Adipocyte (in vitro differentiated cells): Measurements from ENCODE around the gene TAB3.

ENCODE experiments used
- DNase-seq: peaks from one replicate; pipeline ENCODE4 v3.0.0-alpha.2; 2015; ENCODE audit warnings: low read depth
- H3K27me3 ChIP-seq: replicated peaks from 2 replicates; pipeline ENCODE4 v1.7.0; 2013; ENCODE audit warnings: mild to moderate bottlenecking, low read length, moderate library complexity; ENCODE audit not compliant: control insufficient read depth, insufficient read depth
- H3K36me3 ChIP-seq: 2 replicates; pipeline ENCODE4 v1.7.0; 2013; ENCODE audit warnings: low read length, mild to moderate bottlenecking, moderate library complexity; ENCODE audit not compliant: control insufficient read depth, insufficient read depth, severe bottlenecking
- H3K4me1 ChIP-seq: 2 replicates; pipeline ENCODE4 v1.7.0; 2013; ENCODE audit warnings: mild to moderate bottlenecking, low read length, moderate library complexity; ENCODE audit not compliant: control insufficient read depth, insufficient read depth
- H3K4me3 ChIP-seq: 2 replicates; pipeline ENCODE4 v1.7.0; 2013; ENCODE audit warnings: mild to moderate bottlenecking, low read length, moderate library complexity
- H3K9ac ChIP-seq: 2 replicates; pipeline ENCODE4 v1.7.0; 2013; ENCODE audit warnings: mild to moderate bottlenecking, low read length, moderate library complexity
- H3K9me3 ChIP-seq: 2 replicates; pipeline ENCODE4 v1.7.0; 2013; ENCODE audit warnings: mild to moderate bottlenecking, low read length, moderate library complexity; ENCODE audit not compliant: control insufficient read depth

The TAB3 gene

DNA sequence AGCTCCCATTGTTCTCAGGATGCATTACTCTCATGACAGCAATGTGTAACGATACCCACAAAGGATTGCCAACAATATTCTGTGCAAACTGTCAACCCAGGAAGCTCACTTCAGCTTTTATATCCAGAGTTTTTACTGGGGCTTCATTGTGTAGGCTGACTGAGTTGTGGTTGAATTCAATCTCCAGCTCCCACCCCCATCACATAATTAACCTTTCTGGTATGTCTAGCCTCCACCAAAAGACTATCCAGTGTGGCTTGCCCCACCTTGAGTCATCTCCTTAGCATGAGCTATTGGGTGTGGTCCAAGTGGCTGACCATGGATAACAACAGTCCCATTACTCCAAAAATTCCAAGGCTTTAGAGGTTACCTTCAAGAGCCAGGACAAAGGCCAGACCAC lies 17.7 kb upstream of the TAB3 start:
- no peaks in the 10 kb centered on the region for H3K4me1 ChIP-seq
- no peaks in the 10 kb centered on the region for H3K36me3 ChIP-seq
- no peak overlapping the region for H3K9ac ChIP-seq
- no peaks in the 10 kb centered on the region for H3K9me3 ChIP-seq
- no peaks in the 10 kb centered on the region for H3K27me3 ChIP-seq
- no peak for DNase-seq
- no peak overlapping the region for H3K4me3 ChIP-seq

DNA sequence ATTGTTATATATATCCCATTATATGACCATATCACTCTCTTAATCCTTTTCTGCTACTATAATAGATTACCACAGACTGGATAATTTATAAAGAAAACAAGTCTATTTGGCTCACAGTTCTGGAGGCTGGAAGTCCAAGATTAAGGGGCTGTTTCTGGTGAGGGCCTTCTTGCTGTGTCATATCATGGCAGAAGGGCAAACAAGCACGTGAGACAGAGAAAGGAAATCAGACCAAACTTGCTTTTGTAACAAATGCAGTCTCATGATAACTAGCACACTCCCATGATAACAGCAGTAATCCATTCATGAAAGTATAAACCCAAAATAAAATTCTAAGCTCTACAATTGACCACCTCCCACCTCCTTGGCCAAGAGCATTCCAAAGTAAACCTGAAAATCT lies 16.3 kb upstream of the TAB3 start:
- Histone ChIP-seq H3K4me3 (no peak overlapping the region), H3K36me3 (no peaks in the 10 kb centered on the region), H3K4me1 (no peaks in the 10 kb centered on the region), H3K27me3 (no peaks in the 10 kb centered on the region), H3K9me3 (no peaks in the 10 kb centered on the region), H3K9ac (no peak overlapping the region)
- DNase-seq, result no peak

DNA sequence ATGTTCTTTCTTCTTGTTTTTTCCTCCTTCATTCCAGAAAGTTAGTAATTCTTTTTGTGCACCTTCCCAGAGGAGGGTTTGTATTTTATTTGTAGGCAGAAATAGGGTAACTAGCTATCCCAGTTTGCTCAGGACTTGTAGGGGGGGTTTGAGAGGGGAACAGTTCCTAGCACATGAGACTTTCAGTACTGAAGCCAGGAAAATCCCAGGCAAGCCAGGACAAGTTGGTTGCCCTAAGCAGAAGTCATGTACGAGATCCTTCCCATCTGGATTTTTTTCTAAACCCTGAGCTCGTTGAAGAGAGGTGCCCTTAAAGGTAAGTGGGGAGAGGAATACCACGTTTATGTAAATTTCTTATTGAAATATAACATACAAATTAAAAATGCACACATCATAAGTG lies 15.6 kb upstream of the TAB3 start:
- peak; percentile 1 for DNase-seq
- Histone ChIP-seq H3K9ac (no peak overlapping the region), H3K4me3 (no peak overlapping the region), H3K27me3 (no peaks in the 10 kb centered on the region), H3K4me1 (no peaks in the 10 kb centered on the region), H3K9me3 (no peaks in the 10 kb centered on the region), H3K36me3 (no peaks in the 10 kb centered on the region)

GRCh38 chrX:30904186-30904585 lies 15.1 kb upstream of the TAB3 start:
- Histone ChIP-seq H3K4me3 (no peak overlapping the region), H3K4me1 (no peaks in the 10 kb centered on the region), H3K9ac (no peak overlapping the region), H3K9me3 (no peaks in the 10 kb centered on the region), H3K36me3 (no peaks in the 10 kb centered on the region), H3K27me3 (no peaks in the 10 kb centered on the region)
- DNase-seq, result peak; percentile 12

DNA sequence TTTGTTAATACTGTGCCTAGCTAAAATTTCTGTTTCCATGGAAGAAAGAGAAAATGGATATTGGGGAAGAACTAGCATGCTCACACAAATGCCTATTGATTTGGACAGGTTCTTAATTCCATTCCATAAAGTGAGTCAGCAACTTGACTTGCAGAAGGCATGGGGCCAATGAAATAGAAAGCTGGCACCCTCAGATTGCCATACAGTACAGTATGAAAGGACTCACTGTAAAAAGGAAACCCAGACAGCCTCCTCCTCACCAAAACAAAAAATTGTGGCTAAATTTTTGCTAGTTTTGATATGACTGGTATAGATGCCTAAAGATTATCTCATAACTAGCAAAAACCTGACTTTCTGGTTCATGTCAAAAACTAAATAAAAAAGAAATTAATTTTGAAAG lies 11.2 kb upstream of the TAB3 start:
- Histone ChIP-seq H3K9ac (no peak overlapping the region), H3K4me3 (no peak overlapping the region), H3K4me1 (no peaks in the 10 kb centered on the region), H3K36me3 (no peaks in the 10 kb centered on the region), H3K9me3 (peaks cover 4% of the 10 kb centered on the region), H3K27me3 (peaks cover 5% of the 10 kb centered on the region)
- DNase-seq, result no peak

DNA sequence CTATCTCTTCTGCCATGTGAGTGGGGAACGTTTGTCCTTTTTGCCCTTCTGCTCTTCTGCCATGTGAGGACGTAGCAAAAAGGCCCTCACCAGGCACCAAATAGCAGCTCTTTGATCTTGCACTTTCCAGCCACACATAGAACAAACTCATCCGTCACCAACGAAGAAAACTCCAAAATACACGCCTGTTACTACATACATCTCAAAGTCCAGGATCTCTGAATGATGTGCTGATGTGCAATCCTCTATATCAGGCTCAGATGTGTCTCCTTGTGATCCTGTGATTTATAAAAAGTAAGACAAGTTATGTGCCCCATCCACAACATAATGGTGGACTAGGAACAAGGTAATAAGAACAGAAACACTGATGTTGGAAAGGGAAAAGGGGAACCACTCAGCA lies 9.8 kb upstream of the TAB3 start:
- no peaks in the 10 kb centered on the region for H3K4me1 ChIP-seq
- H3K9ac ChIP-seq, result no peak overlapping the region
- H3K36me3 ChIP-seq, result no peaks in the 10 kb centered on the region
- H3K27me3 ChIP-seq, result peaks cover 17% of the 10 kb centered on the region
- peaks cover 4% of the 10 kb centered on the region for H3K9me3 ChIP-seq
- DNase-seq, result no peak
- H3K4me3 ChIP-seq, result no peak overlapping the region

DNA sequence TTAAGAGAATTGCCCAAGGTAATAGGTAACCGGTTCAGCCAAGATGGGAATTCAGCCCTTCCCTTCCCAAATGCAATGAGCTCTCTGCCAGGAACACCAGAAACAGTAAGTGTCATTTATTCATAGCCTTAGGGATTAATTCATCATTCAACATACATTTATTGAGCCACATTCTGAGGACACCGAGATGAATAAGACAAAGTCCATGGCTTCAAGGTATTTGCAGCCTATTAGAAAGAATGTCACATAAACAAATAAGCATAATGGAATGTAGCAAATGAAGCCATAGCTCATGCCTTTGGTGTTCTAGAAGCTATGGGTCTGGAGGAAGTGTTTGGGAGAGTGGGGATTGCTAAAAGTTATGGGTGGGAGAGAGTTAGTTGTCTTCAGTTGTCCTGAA lies 6.3 kb upstream of the TAB3 start:
- peaks cover 15% of the 10 kb centered on the region for H3K9me3 ChIP-seq
- H3K36me3 ChIP-seq, result no peaks in the 10 kb centered on the region
- no peaks in the 10 kb centered on the region for H3K4me1 ChIP-seq
- H3K4me3 ChIP-seq, result no peak overlapping the region
- H3K9ac ChIP-seq, result no peak overlapping the region
- H3K27me3 ChIP-seq, result peaks cover 34% of the 10 kb centered on the region
- DNase-seq, result no peak

- Histone ChIP-seq H3K9ac (no peak overlapping the region), H3K27me3 (peaks cover 28% of the 10 kb centered on the region), H3K4me1 (peaks cover 2% of the 10 kb centered on the region), H3K4me3 (no peak overlapping the region), H3K9me3 (peaks cover 15% of the 10 kb centered on the region), H3K36me3 (no peaks in the 10 kb centered on the region)
- DNase-seq, result no peak
Measured at GRCh38 chrX:30893206-30893605, 4.2 kb upstream of the TAB3 start.

GRCh38 chrX:30892591-30892990 lies 3.5 kb upstream of the TAB3 start:
- H3K27me3 ChIP-seq, result peaks cover 28% of the 10 kb centered on the region
- H3K4me3 ChIP-seq, result no peak overlapping the region
- peaks cover 8% of the 10 kb centered on the region for H3K4me1 ChIP-seq
- DNase-seq, result no peak
- no peaks in the 10 kb centered on the region for H3K36me3 ChIP-seq
- no peak overlapping the region for H3K9ac ChIP-seq
- peaks cover 11% of the 10 kb centered on the region for H3K9me3 ChIP-seq

DNA sequence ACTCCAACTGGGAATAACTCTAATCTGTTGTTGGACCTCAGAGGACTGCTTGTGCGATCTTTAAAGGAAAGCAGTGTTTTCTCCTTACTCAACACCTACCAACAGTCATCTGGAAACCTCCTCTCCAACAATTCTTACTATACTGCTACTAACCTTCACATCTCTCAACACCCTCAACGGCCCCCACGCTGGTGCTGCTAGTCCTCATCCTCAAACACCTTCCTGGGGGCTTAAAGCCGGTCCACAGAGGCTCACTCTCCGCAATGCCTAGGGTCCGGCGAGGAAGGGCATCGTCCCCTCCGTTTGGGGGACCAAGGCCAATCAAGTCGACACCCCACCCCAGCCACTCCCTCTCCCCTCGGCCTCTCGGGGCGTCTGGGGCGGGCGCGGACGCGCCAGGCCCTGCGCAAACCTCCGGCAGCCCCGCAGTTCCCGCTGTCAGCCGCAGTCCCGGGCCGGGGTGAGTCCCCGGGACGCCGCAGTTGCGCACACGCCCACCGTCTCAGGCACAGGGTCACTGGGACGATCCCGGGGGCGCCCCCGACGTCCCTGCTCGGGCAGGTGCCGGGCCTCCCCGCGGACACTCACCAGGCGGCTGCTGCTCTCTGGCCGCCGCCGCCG lies 418 bp downstream of the TAB3 start:
- Histone ChIP-seq H3K4me1 (peaks cover 12% of the 10 kb centered on the region), H3K4me3 (peak overlapping the region; percentile 88), H3K36me3 (no peaks in the 10 kb centered on the region), H3K9me3 (peaks cover 11% of the 10 kb centered on the region), H3K9ac (peak overlapping the region; percentile 80), H3K27me3 (peaks cover 16% of the 10 kb centered on the region)
- peak; percentile 39 for DNase-seq

DNA sequence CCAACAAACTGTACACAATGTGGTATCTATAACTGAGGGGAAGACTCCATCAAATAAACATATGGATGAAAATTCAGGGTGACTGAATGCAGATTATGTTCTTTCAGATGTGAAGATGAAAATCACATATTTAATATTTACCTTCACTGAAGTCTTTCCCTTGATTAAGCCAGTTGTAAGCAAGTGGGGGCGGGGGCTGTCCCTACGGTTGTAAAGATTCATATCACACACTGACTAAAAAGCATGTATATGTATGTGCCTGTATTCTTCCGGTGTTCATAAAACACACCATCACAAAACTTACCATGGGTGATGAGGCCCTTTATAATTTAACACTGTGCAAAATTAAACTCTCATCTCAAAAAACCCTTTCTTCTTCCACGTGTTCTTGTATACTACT lies 1.3 kb downstream of the TAB3 start:
- Histone ChIP-seq H3K4me1 (peaks cover 12% of the 10 kb centered on the region), H3K36me3 (no peaks in the 10 kb centered on the region), H3K9ac (peak overlapping the region; percentile 80), H3K27me3 (peaks cover 14% of the 10 kb centered on the region), H3K9me3 (peaks cover 11% of the 10 kb centered on the region), H3K4me3 (peak overlapping the region; percentile 88)
- no peak for DNase-seq

- H3K27me3 ChIP-seq, result peaks cover 11% of the 10 kb centered on the region
- no peak overlapping the region for H3K4me3 ChIP-seq
- no peak overlapping the region for H3K9ac ChIP-seq
- H3K4me1 ChIP-seq, result peaks cover 12% of the 10 kb centered on the region
- H3K9me3 ChIP-seq, result peaks cover 10% of the 10 kb centered on the region
- H3K36me3 ChIP-seq, result no peaks in the 10 kb centered on the region
- no peak for DNase-seq
Measured at GRCh38 chrX:30887288-30887687, 1.8 kb downstream of the TAB3 start.
